Measurements from ENCODE around the gene ETS1. TPM values are rescaled to one million over a fixed set of nuclear protein-coding genes. Genes with fewer than 3 reads are reported as not detected.
A peak's percentile ranks its signal among the peaks of the same experiment; 100 is the strongest.

Gene ETS1
- total and polyA plus RNA-seq, 8 donors, result 70.2 to 139 (median 128) TPM

GRCh38 chr11:128574576-128575011 lies 12.8 kb downstream of the ETS1 start:
- Histone ChIP-seq H3K4me3 (no peak overlapping the region), H3K4me1 (peaks cover 15 to 38% of the 10 kb centered on the region in 2 donors), H3K9me3 (no peaks in the 10 kb centered on the region), H3K27me3 (no peaks in the 10 kb centered on the region), H3K36me3 (no peaks in the 10 kb centered on the region), H3K27ac (peak overlapping the region in 1 of 2 donors; percentile 77)
- TF ChIP-seq CTCF (IDR thresholded peaks at IDR 0.05), result no peak
- intact Hi-C loops (cut with DNase I), result no loop called here
- ATAC-seq, result no peak
- DNase-seq, result no peak

- Histone ChIP-seq H3K4me1 (peaks cover 15 to 39% of the 10 kb centered on the region in 2 donors), H3K27ac (no peak overlapping the region), H3K4me3 (no peak overlapping the region), H3K36me3 (no peaks in the 10 kb centered on the region), H3K9me3 (no peaks in the 10 kb centered on the region), H3K27me3 (no peaks in the 10 kb centered on the region)
- ATAC-seq (no peak), DNase-seq (no peak)
- intact Hi-C loops (cut with DNase I), result no loop called here
- no peak for TF ChIP-seq CTCF (IDR thresholded peaks at IDR 0.05)
Observed at GRCh38 chr11:128573638-128574037, 13.7 kb downstream of the ETS1 start.

GRCh38 chr11:128572965-128573364 lies 14.4 kb downstream of the ETS1 start:
- Histone ChIP-seq H3K27me3 (no peaks in the 10 kb centered on the region), H3K27ac (no peak overlapping the region), H3K4me3 (no peak overlapping the region), H3K36me3 (no peaks in the 10 kb centered on the region), H3K4me1 (peaks cover 15 to 44% of the 10 kb centered on the region in 2 donors), H3K9me3 (no peaks in the 10 kb centered on the region)
- no peak for DNase-seq
- TF ChIP-seq CTCF (IDR thresholded peaks at IDR 0.05), result no peak
- intact Hi-C loops (cut with DNase I), result no loop called here
- ATAC-seq, result no peak

GRCh38 chr11:128570632-128571031 lies 16.7 kb downstream of the ETS1 start:
- Histone ChIP-seq H3K27ac (no peak overlapping the region), H3K4me1 (peaks cover 3 to 39% of the 10 kb centered on the region in 2 donors), H3K4me3 (no peak overlapping the region), H3K9me3 (no peaks in the 10 kb centered on the region), H3K27me3 (no peaks in the 10 kb centered on the region), H3K36me3 (no peaks in the 10 kb centered on the region)
- DNase-seq (no peak), ATAC-seq (peak; percentile 38)
- intact Hi-C loops (cut with DNase I), result no loop called here
- TF ChIP-seq CTCF (IDR thresholded peaks at IDR 0.05), result no peak

- intact Hi-C loops (cut with DNase I), result no loop called here
- no peak for TF ChIP-seq CTCF (IDR thresholded peaks at IDR 0.05)
- Histone ChIP-seq H3K36me3 (no peaks in the 10 kb centered on the region), H3K9me3 (no peaks in the 10 kb centered on the region), H3K27ac (peak overlapping the region in 1 of 2 donors; percentile 34), H3K4me3 (no peak overlapping the region), H3K27me3 (no peaks in the 10 kb centered on the region), H3K4me1 (peaks cover 0 to 44% of the 10 kb centered on the region in 2 donors)
- DNase-seq, result no peak
- no peak for ATAC-seq
Observed at GRCh38 chr11:128569291-128569690, 18.1 kb downstream of the ETS1 start.
